Neural cell (in vitro differentiated cells): Measurements from ENCODE around the gene C1orf198. TPM values are rescaled to one million over a fixed set of nuclear protein-coding genes. Genes with fewer than 3 reads are reported as not detected.

ENCODE experiments used
- H2AFZ ChIP-seq: fragments of 200-600, 300-800 bp; sonication (generic), shearing (Covaris generic); 2 replicates; pipeline ENCODE4 v1.6.0; 2014; ENCODE audit warnings: low read depth, mild to moderate bottlenecking, antibody characterized with exemption, low read length, moderate library complexity
- H3F3A ChIP-seq: fragments of 200-600 bp; shearing (Covaris generic); 2 replicates; pipeline ENCODE4 v1.6.1; 2016; ENCODE audit warnings: mild to moderate bottlenecking, moderate library complexity, mixed read lengths, antibody characterized with exemption, low read length; ENCODE audit not compliant: insufficient read depth, poor library complexity, severe bottlenecking
- H3K27ac ChIP-seq: fragments of 200-600, 300-800 bp; sonication (generic), shearing (Covaris generic); 2 replicates; pipeline ENCODE4 v1.5.1; 2014; ENCODE audit warnings: mild to moderate bottlenecking, low read length, moderate library complexity
- H3K27me3 ChIP-seq: fragments of 300-800, 200-600 bp; sonication (generic), shearing (Covaris generic); 2 replicates; pipeline ENCODE4 v1.6.0; 2014; ENCODE audit warnings: mild to moderate bottlenecking, low read depth, low read length, moderate library complexity; ENCODE audit not compliant: insufficient read depth
- H3K36me3 ChIP-seq: fragments of 300-800, 200-600 bp; sonication (generic), shearing (Covaris generic); 2 replicates; pipeline ENCODE4 v1.5.1; 2014; ENCODE audit warnings: mild to moderate bottlenecking, antibody characterized with exemption, low read length, moderate library complexity; ENCODE audit not compliant: insufficient read depth
- H3K4me2 ChIP-seq: fragments of 300-800, 200-600 bp; sonication (generic), shearing (Covaris generic); 2 replicates; pipeline ENCODE4 v1.6.0; 2014; ENCODE audit warnings: mild to moderate bottlenecking, low read length
- H3K4me3 ChIP-seq: fragments of 300-800, 200-600 bp; sonication (generic), shearing (Covaris generic); 2 replicates; pipeline ENCODE4 v1.5.1; 2014; ENCODE audit warnings: mild to moderate bottlenecking, low read length, moderate library complexity
- H3K79me2 ChIP-seq: fragments of 200-600 bp; shearing (Covaris generic); replicated peaks from 2 replicates; pipeline ENCODE4 v1.6.0; 2014; ENCODE audit warnings: mild to moderate bottlenecking, low read length, moderate library complexity; ENCODE audit not compliant: insufficient read depth
- H3K9ac ChIP-seq: fragments of 300-800, 200-600 bp; sonication (generic), shearing (Covaris generic); 2 replicates; pipeline ENCODE4 v1.6.1; 2016; ENCODE audit warnings: mild to moderate bottlenecking, low read length, mixed read lengths
- H3K9me2 ChIP-seq: fragments of 200-600 bp; shearing (Covaris generic); 2 replicates; pipeline ENCODE4 v1.6.1; 2016; ENCODE audit warnings: mild to moderate bottlenecking, low read length, mixed read lengths; ENCODE audit not compliant: insufficient read depth
- H3K9me3 ChIP-seq: fragments of 200-600, 300-800 bp; sonication (generic), shearing (Covaris generic); 2 replicates; pipeline ENCODE4 v1.6.1; 2016; ENCODE audit warnings: mild to moderate bottlenecking, mixed run types, low read length, moderate library complexity, mixed read lengths
- H4K20me1 ChIP-seq: fragments of 200-600 bp; shearing (Covaris generic); 2 replicates; pipeline ENCODE4 v1.6.1; 2016; ENCODE audit warnings: mild to moderate bottlenecking, mixed run types; ENCODE audit not compliant: insufficient read depth
- EP300 ChIP-seq: fragments of 450-650 bp; conservative IDR thresholded peaks from 2 replicates; pipeline ENCODE4 v1.6.1; 2014; ENCODE audit warnings: antibody characterized with exemption, mild to moderate bottlenecking, moderate library complexity; ENCODE audit not compliant: poor library complexity, severe bottlenecking
- EZH2 ChIP-seq: fragments of 200-600, 300-800 bp; shearing (Covaris generic), sonication (generic); IDR thresholded peaks from 2 replicates; pipeline ENCODE4 v1.6.1; 2014; ENCODE audit warnings: antibody characterized with exemption, low read length, borderline replicate concordance, mild to moderate bottlenecking; ENCODE audit not compliant: insufficient read depth, poor library complexity, severe bottlenecking
- MXI1 ChIP-seq: fragments of 450-650 bp; conservative IDR thresholded peaks from 2 replicates; pipeline ENCODE4 v1.6.1; 2014; ENCODE audit warnings: antibody characterized with exemption, mild to moderate bottlenecking; ENCODE audit not compliant: poor library complexity, severe bottlenecking
- POLR2AphosphoS5 ChIP-seq: IDR thresholded peaks from 2 replicates; pipeline ENCODE4 v1.6.1; 2012
- RAD21 ChIP-seq: fragments of 450-650 bp; conservative IDR thresholded peaks from 2 replicates; pipeline ENCODE4 v1.6.1; 2014; ENCODE audit warnings: antibody characterized with exemption, mild to moderate bottlenecking, moderate library complexity
- SMC3 ChIP-seq: fragments of 450-650 bp; conservative IDR thresholded peaks from 2 replicates; pipeline ENCODE4 v1.6.1; 2014; ENCODE audit warnings: antibody characterized with exemption, mild to moderate bottlenecking, moderate library complexity; ENCODE audit not compliant: poor library complexity
- TAF1 ChIP-seq: IDR thresholded peaks from 2 replicates; pipeline ENCODE4 v1.6.1; 2012; ENCODE audit warnings: low read depth
- polyA plus RNA-seq: library from polyadenylated mRNA; depleted of rRNA; stranded (reverse); fragments of >200 nt; gene quantifications from 2 replicates; pipeline ENCODE4 v1.2.3, GENCODE V29; 2014
- TF ChIP-seq, protein P1 (sequence below): fragments of 450-650 bp; IDR thresholded peaks from 2 replicates; pipeline ENCODE4 v1.5.1; 2014; ENCODE audit warnings: antibody characterized with exemption, mild to moderate bottlenecking, moderate library complexity; ENCODE audit not compliant: poor library complexity, severe bottlenecking
- TF ChIP-seq, protein P2 (sequence below): IDR thresholded peaks from 2 replicates; pipeline ENCODE4 v1.6.1; 2012; ENCODE audit warnings: borderline replicate concordance

The C1orf198 gene
- polyA plus RNA-seq, 1 donor from 2014 or later: 16.7 TPM

DNA sequence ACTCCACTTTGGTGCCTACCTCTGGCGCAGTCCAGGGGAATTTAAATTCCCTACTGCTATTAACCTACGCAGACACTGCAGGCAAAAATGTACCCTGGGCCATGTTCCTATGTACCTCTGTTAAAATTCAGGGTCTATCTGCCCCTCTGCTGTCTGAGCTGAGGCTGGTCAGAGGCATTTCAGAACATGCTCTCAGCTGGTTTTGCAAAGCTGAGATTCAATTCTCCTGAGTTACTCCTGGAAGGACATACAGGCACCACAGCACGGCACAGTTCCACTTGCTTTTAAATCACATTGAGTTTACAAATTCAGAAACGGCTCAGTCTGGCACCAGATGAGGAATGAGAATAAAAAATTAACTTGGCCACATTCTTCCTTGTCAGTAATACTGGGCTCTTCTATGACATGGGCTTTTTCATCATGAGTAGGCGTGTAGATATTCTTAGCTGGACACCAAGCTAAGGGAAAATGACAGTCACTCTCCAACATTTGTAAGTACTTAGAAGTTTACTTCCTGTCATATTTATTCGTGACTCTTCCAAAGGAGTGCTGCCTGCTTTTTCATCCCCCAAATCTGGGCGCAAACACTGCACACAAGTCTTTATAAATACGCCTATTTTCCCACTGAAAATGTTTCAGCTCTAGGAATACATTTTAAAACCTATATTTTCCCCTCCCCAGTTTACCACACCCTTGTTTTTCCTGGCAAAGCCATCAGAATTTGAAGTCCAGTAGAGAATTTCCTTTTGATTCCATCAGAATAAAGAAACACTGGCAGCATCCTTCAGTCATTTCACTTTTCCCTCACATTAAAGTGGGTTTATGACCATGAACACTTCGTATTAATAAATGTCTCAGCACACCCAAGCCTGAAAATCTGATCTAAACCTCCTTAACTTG lies 1.9 kb downstream of the C1orf198 start:
- no peak overlapping the region for H2AFZ ChIP-seq
- H3K9me2 ChIP-seq: no peaks in the 10 kb centered on the region
- peak overlapping the region; percentile 93 for H3K4me3 ChIP-seq
- H4K20me1 ChIP-seq: no peaks in the 10 kb centered on the region
- no peaks in the 10 kb centered on the region for H3K9me3 ChIP-seq
- TF ChIP-seq TAF1 (no peak), SMC3 (no peak), MXI1 (no peak), RAD21 (no peak), EZH2 (no peak), EP300 (no peak), POLR2AphosphoS5 (no peak)
- TF ChIP-seq, protein P1, sequence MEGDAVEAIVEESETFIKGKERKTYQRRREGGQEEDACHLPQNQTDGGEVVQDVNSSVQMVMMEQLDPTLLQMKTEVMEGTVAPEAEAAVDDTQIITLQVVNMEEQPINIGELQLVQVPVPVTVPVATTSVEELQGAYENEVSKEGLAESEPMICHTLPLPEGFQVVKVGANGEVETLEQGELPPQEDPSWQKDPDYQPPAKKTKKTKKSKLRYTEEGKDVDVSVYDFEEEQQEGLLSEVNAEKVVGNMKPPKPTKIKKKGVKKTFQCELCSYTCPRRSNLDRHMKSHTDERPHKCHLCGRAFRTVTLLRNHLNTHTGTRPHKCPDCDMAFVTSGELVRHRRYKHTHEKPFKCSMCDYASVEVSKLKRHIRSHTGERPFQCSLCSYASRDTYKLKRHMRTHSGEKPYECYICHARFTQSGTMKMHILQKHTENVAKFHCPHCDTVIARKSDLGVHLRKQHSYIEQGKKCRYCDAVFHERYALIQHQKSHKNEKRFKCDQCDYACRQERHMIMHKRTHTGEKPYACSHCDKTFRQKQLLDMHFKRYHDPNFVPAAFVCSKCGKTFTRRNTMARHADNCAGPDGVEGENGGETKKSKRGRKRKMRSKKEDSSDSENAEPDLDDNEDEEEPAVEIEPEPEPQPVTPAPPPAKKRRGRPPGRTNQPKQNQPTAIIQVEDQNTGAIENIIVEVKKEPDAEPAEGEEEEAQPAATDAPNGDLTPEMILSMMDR: no peak
- TF ChIP-seq, protein P2, sequence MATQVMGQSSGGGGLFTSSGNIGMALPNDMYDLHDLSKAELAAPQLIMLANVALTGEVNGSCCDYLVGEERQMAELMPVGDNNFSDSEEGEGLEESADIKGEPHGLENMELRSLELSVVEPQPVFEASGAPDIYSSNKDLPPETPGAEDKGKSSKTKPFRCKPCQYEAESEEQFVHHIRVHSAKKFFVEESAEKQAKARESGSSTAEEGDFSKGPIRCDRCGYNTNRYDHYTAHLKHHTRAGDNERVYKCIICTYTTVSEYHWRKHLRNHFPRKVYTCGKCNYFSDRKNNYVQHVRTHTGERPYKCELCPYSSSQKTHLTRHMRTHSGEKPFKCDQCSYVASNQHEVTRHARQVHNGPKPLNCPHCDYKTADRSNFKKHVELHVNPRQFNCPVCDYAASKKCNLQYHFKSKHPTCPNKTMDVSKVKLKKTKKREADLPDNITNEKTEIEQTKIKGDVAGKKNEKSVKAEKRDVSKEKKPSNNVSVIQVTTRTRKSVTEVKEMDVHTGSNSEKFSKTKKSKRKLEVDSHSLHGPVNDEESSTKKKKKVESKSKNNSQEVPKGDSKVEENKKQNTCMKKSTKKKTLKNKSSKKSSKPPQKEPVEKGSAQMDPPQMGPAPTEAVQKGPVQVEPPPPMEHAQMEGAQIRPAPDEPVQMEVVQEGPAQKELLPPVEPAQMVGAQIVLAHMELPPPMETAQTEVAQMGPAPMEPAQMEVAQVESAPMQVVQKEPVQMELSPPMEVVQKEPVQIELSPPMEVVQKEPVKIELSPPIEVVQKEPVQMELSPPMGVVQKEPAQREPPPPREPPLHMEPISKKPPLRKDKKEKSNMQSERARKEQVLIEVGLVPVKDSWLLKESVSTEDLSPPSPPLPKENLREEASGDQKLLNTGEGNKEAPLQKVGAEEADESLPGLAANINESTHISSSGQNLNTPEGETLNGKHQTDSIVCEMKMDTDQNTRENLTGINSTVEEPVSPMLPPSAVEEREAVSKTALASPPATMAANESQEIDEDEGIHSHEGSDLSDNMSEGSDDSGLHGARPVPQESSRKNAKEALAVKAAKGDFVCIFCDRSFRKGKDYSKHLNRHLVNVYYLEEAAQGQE: no peak
- H3K27me3 ChIP-seq: no peaks in the 10 kb centered on the region
- H3K4me2 ChIP-seq: peak overlapping the region; percentile 84
- H3F3A ChIP-seq: no peaks in the 10 kb centered on the region
- no peak overlapping the region for H3K9ac ChIP-seq
- H3K27ac ChIP-seq: no peak overlapping the region
- no peaks in the 10 kb centered on the region for H3K36me3 ChIP-seq
- H3K79me2 ChIP-seq: peaks cover 31% of the 10 kb centered on the region

DNA sequence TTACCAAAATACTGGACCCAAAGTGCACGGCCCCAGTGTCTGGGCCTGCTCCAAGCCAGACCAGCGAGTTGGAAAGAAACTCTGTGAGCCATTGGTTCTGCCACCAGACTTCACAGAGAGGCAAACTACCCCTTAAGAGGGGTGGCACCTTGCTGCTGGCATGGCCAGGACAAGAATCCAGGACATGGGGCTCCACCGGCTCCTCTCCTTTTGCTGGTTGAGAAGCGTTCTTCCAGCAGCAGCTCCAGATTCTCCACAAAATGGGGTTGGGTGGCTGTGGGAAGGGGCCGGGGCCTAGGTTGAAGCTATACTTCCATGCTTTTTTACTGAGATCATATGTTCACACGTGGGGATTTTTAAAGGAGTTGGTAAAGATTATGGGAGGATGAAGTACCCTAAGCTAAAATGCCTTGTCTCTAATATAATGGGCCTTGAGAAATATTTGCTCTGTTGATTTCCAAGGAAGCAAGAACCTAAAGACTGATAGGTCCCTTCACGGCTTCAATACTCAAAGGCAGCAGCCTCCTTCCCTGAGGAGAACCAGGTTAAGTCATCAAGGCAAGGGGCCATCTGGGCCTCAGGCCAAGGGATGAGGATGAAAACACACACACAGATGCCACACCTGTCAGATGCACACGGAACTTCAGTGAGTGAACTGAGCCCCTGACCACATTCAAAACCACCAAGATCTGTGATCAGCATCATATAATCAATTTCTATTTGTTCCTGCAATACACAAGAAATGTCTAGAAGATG lies 3.1 kb downstream of the C1orf198 start:
- no peaks in the 10 kb centered on the region for H3K27me3 ChIP-seq
- no peak for TF ChIP-seq TAF1
- no peak for TF ChIP-seq EP300
- TF ChIP-seq MXI1: no peak
- TF ChIP-seq POLR2AphosphoS5: no peak
- TF ChIP-seq SMC3: no peak
- TF ChIP-seq, protein P1: no peak
- TF ChIP-seq RAD21: no peak
- no peak for TF ChIP-seq EZH2
- TF ChIP-seq, protein P2: no peak

More for the DNA sequence above, 3.1 kb downstream of the C1orf198 start:
- Histone ChIP-seq H2AFZ (no peak overlapping the region), H3K36me3 (no peaks in the 10 kb centered on the region), H3K9me2 (no peaks in the 10 kb centered on the region), H3K27ac (no peak overlapping the region), H3K79me2 (peaks cover 35% of the 10 kb centered on the region), H3K9me3 (no peaks in the 10 kb centered on the region), H3K4me3 (peak overlapping the region; percentile 93), H4K20me1 (no peaks in the 10 kb centered on the region), H3F3A (no peaks in the 10 kb centered on the region), H3K9ac (no peak overlapping the region), H3K4me2 (no peak overlapping the region)
